H9 (cell line): ENCODE data around the gene SLC22A13. TPM values are rescaled to one million over a fixed set of nuclear protein-coding genes. Genes with fewer than 3 reads are reported as not detected.

Experiments used
- DNase-seq: peaks from one replicate; pipeline ENCODE4 v3.0.0-alpha.2; 2017
- H2AFZ ChIP-seq: one replicate; pipeline ENCODE4 v1.6.1; 2013; ENCODE audit warnings: mild to moderate bottlenecking, low read length, control low read depth, moderate library complexity
- H2AK5ac ChIP-seq: 2 replicates; pipeline ENCODE4 v1.6.1; 2013; ENCODE audit warnings: low read length, control low read depth, mixed read lengths; ENCODE audit not compliant: insufficient read length
- H2BK120ac ChIP-seq: one replicate; pipeline ENCODE4 v1.6.1; 2013; ENCODE audit warnings: low read depth, mild to moderate bottlenecking, low read length, control low read depth, inconsistent platforms; ENCODE audit not compliant: poor library complexity, severe bottlenecking
- H2BK12ac ChIP-seq: 2 replicates; pipeline ENCODE4 v1.6.1; 2013; ENCODE audit warnings: low read length, control low read depth, mixed read lengths, low read depth; ENCODE audit not compliant: insufficient read length
- H2BK15ac ChIP-seq: 2 replicates; pipeline ENCODE4 v1.6.1; 2013; ENCODE audit warnings: low read depth, low read length, control low read depth
- H2BK20ac ChIP-seq: one replicate; pipeline ENCODE4 v1.6.1; 2013; ENCODE audit warnings: low read depth, mild to moderate bottlenecking, low read length, control low read depth, inconsistent platforms; ENCODE audit not compliant: poor library complexity, severe bottlenecking
- H2BK5ac ChIP-seq: 2 replicates; pipeline ENCODE4 v1.6.1; 2013; ENCODE audit warnings: low read length, control low read depth, mixed read lengths; ENCODE audit not compliant: insufficient read length
- H3K14ac ChIP-seq: 2 replicates; pipeline ENCODE4 v1.6.1; 2013; ENCODE audit warnings: low read length, control low read depth; ENCODE audit not compliant: insufficient read depth
- H3K18ac ChIP-seq: 2 replicates; pipeline ENCODE4 v1.6.1; 2013; ENCODE audit warnings: low read depth, mild to moderate bottlenecking, mixed read lengths, low read length, control low read depth; ENCODE audit not compliant: insufficient read length
- H3K23ac ChIP-seq: 2 replicates; pipeline ENCODE4 v1.6.1; 2013; ENCODE audit warnings: low read length, control low read depth, mixed read lengths, low read depth; ENCODE audit not compliant: insufficient read length
- H3K23me2 ChIP-seq: 2 replicates; pipeline ENCODE4 v1.6.1; 2013; ENCODE audit warnings: low read depth, mild to moderate bottlenecking, mixed read lengths, low read length, control low read depth; ENCODE audit not compliant: insufficient read length, poor library complexity, severe bottlenecking
- H3K27ac ChIP-seq: 2 replicates; pipeline ENCODE4 v1.5.1; 2013; ENCODE audit warnings: low read length, control low read depth, mixed read lengths, low read depth; ENCODE audit not compliant: insufficient read length
- H3K27me3 ChIP-seq: 2 replicates; pipeline ENCODE4 v1.6.1; 2013; ENCODE audit warnings: low read length, control low read depth, inconsistent platforms; ENCODE audit not compliant: insufficient read depth
- H3K4ac ChIP-seq: 2 replicates; pipeline ENCODE4 v1.6.1; 2013; ENCODE audit warnings: low read depth, mild to moderate bottlenecking, control low read depth, inconsistent platforms, low read length, moderate library complexity
- H3K4me1 ChIP-seq: 2 replicates; pipeline ENCODE4 v1.6.1; 2013; ENCODE audit warnings: low read length, control low read depth, inconsistent platforms; ENCODE audit not compliant: insufficient read depth
- H3K4me2 ChIP-seq: 2 replicates; pipeline ENCODE4 v1.6.1; 2013; ENCODE audit warnings: low read length, control low read depth, mixed read lengths; ENCODE audit not compliant: insufficient read length, insufficient read depth
- H3K56ac ChIP-seq: 2 replicates; pipeline ENCODE4 v1.6.1; 2013; ENCODE audit warnings: low read depth, mild to moderate bottlenecking, mixed read lengths, low read length, control low read depth; ENCODE audit not compliant: insufficient read length
- H3K79me1 ChIP-seq: 2 replicates; pipeline ENCODE4 v1.6.1; 2013; ENCODE audit warnings: low read depth, mild to moderate bottlenecking, moderate library complexity, low read length, control low read depth, inconsistent platforms; ENCODE audit not compliant: insufficient read depth, poor library complexity, severe bottlenecking
- H3K79me2 ChIP-seq: 2 replicates; pipeline ENCODE4 v1.6.1; 2013; ENCODE audit warnings: low read length, control low read depth, inconsistent platforms; ENCODE audit not compliant: insufficient read depth
- H3K9ac ChIP-seq: 2 replicates; pipeline ENCODE4 v1.6.1; 2013; ENCODE audit warnings: low read length, control low read depth, mixed read lengths; ENCODE audit not compliant: insufficient read length; ENCODE audit errors: extremely low read depth
- H3K9me3 ChIP-seq: one replicate; pipeline ENCODE4 v1.6.1; 2013; ENCODE audit warnings: low read depth, low read length, inconsistent platforms; ENCODE audit not compliant: control insufficient read depth
- H3T11ph ChIP-seq: one replicate; pipeline ENCODE4 v1.6.1; 2013; ENCODE audit warnings: mild to moderate bottlenecking, low read length, control low read depth, inconsistent platforms
- H4K20me1 ChIP-seq: one replicate; pipeline ENCODE4 v1.6.1; 2013; ENCODE audit not compliant: control insufficient read depth, insufficient read length, insufficient read depth
- H4K5ac ChIP-seq: 2 replicates; pipeline ENCODE4 v1.6.1; 2013; ENCODE audit warnings: low read depth, mild to moderate bottlenecking, mixed read lengths, low read length, control low read depth; ENCODE audit not compliant: insufficient read length
- H4K8ac ChIP-seq: replicated peaks from 2 replicates; pipeline ENCODE4 v1.6.1; 2013; ENCODE audit warnings: low read length, control low read depth, mixed read lengths, low read depth; ENCODE audit not compliant: insufficient read length
- H4K91ac ChIP-seq: 2 replicates; pipeline ENCODE4 v1.6.1; 2013; ENCODE audit warnings: low read depth, mild to moderate bottlenecking, moderate library complexity, mixed read lengths, low read length, control low read depth; ENCODE audit not compliant: insufficient read length
- H3K27ac Mint-ChIP-seq, 3 experiments: 2 replicates in 2 of 3; 3 replicates in 1 of 3; pipeline ENCODE4 v1.8.0; 2020 to 2021; ENCODE audit warnings: mixed read lengths in 3 of 3, mild to moderate bottlenecking in 1 of 3, moderate library complexity in 1 of 3
- H3K27me3 Mint-ChIP-seq: 2 replicates; pipeline ENCODE4 v1.8.0; 2021; ENCODE audit warnings: low read depth, mild to moderate bottlenecking, moderate library complexity, mixed read lengths
- H3K36me3 Mint-ChIP-seq, 3 experiments: 2 replicates in 2 of 3; 3 replicates in 1 of 3; pipeline ENCODE4 v1.8.0; 2020 to 2021; ENCODE audit warnings: low read depth in 3 of 3, mixed read lengths in 3 of 3; ENCODE audit not compliant: insufficient read depth in 1 of 3
- H3K4me1 Mint-ChIP-seq, 2 experiments: 2 replicates each; pipeline ENCODE4 v1.8.0; 2020; ENCODE audit warnings: mixed read lengths in 2 of 2
- H3K4me3 Mint-ChIP-seq, 2 experiments: 2 replicates in 1 of 2; 3 replicates in 1 of 2; pipeline ENCODE4 v1.8.0; 2020 to 2021; ENCODE audit warnings: mild to moderate bottlenecking in 2 of 2, mixed read lengths in 2 of 2, moderate library complexity in 1 of 2
- H3K9me3 Mint-ChIP-seq, 2 experiments: 2 replicates in 1 of 2; 3 replicates in 1 of 2; pipeline ENCODE4 v1.8.0; 2020; ENCODE audit warnings: mild to moderate bottlenecking in 2 of 2, mixed read lengths in 2 of 2, moderate library complexity in 1 of 2
- WGBS: extraction: QIAGEN DNeasy Blood & Tissue Kit; methylation state at CpG from one replicate; pipeline ENCODE4 v1.1.7; 2013; ENCODE audit warnings: missing lambda C conversion rate, low lambda C conversion rate, mixed read lengths; ENCODE audit not compliant: insufficient read length; ENCODE audit errors: extremely low coverage; 5-methylcytosine and 5-hydroxymethylcytosine counted together
- total RNA-seq: library from RNA; stranded (reverse); gene quantifications from 2 replicates; pipeline ENCODE4 v1.2.1, GENCODE V29; 2021
- TF ChIP-seq, protein P1 (sequence below): fragments of 200-600 bp; sonication (generic); conservative IDR thresholded peaks from 3 replicates; pipeline ENCODE4 v1.8.0; 2021; ENCODE audit warnings: antibody characterized with exemption, mild to moderate bottlenecking

The SLC22A13 gene
- total RNA-seq, 1 experiment from 2014 or later: not detected

DNA sequence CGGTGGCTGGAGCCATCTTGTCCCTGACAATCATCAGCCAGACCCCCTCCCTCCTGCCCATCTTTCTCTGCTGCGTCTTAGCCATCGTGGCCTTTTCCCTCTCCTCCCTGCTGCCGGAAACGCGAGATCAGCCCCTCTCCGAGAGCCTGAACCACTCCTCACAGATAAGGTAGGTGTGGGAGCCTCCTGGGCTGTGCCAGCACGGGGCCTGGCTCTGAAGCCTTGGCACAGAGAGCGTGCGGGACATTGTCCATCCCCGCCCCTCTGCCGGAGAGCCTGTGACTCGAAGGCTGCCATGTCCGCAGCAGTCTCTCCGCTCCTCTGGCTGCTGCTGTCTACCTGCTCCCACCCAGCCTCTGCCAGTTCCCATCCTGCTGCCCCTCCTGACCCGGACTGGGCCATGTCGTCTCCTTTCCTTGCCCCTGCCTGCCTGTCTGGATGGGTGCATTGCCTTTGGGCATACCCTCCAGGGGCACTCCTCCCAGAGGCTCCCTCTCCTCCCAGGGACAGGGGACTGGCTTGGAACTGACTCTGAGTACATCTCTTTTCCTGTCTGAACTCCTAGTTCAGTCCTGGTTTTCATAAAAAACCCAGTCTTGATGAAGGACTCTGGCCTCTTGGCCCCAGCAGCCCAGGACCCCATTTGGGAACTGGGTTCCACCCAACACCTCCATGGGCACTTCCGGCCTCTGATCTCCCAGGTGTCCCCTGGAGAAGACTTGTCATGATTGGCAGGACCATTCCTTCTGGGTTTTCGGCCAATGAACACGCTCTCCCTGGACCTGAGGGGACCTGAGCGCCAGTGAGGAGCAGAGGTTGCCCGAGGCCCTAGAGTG is 51.0 kb downstream of the SLC22A13 start:
- H3K27ac Mint-ChIP-seq: peak overlapping the region in 1 of 3 experiments; percentile 69; a peak in 1 of 7 replicates
- no peak overlapping the region for H4K5ac ChIP-seq
- DNase-seq: no peak

More for the DNA sequence above, 51.0 kb downstream of the SLC22A13 start:
- H4K8ac ChIP-seq: no peak overlapping the region
- H3K23me2 ChIP-seq: no peaks in the 10 kb centered on the region
- no peaks in the 10 kb centered on the region for H3K27me3 ChIP-seq
- H3K79me1 ChIP-seq: no peaks in the 10 kb centered on the region
- Mint-ChIP-seq H3K9me3 (no peaks in the 10 kb centered on the region; a peak in 1 of 5 replicates), H3K4me1 (peaks cover 0 to 10% of the 10 kb centered on the region in 2 experiments; a peak in 3 of 4 replicates), H3K36me3 (no peaks in the 10 kb centered on the region), H3K4me3 (no peak overlapping the region), H3K27me3 (peaks cover 3% of the 10 kb centered on the region)
- no CpG with 5 or more reads among the region's 22 CpGs for WGBS
- no peak overlapping the region for H3K4me2 ChIP-seq
- H3K79me2 ChIP-seq: no peaks in the 10 kb centered on the region
- no peaks in the 10 kb centered on the region for H4K20me1 ChIP-seq
- no peak overlapping the region for H2BK15ac ChIP-seq
- H2BK5ac ChIP-seq: no peak overlapping the region
- no peak overlapping the region for H2BK120ac ChIP-seq
- no peak overlapping the region for H3K23ac ChIP-seq
- no peak overlapping the region for H2AK5ac ChIP-seq
- no peak overlapping the region for H3K56ac ChIP-seq
- no peak overlapping the region; the same call in 1 of the 2 replicates for H3K14ac ChIP-seq
- H3K4ac ChIP-seq: no peak overlapping the region
- H3K27ac ChIP-seq: no peak overlapping the region
- no peaks in the 10 kb centered on the region for H3K4me1 ChIP-seq
- H4K91ac ChIP-seq: no peak overlapping the region
- TF ChIP-seq, protein P1, sequence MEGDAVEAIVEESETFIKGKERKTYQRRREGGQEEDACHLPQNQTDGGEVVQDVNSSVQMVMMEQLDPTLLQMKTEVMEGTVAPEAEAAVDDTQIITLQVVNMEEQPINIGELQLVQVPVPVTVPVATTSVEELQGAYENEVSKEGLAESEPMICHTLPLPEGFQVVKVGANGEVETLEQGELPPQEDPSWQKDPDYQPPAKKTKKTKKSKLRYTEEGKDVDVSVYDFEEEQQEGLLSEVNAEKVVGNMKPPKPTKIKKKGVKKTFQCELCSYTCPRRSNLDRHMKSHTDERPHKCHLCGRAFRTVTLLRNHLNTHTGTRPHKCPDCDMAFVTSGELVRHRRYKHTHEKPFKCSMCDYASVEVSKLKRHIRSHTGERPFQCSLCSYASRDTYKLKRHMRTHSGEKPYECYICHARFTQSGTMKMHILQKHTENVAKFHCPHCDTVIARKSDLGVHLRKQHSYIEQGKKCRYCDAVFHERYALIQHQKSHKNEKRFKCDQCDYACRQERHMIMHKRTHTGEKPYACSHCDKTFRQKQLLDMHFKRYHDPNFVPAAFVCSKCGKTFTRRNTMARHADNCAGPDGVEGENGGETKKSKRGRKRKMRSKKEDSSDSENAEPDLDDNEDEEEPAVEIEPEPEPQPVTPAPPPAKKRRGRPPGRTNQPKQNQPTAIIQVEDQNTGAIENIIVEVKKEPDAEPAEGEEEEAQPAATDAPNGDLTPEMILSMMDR: no peak
- no peak overlapping the region for H3K9ac ChIP-seq
- H2BK12ac ChIP-seq: no peak overlapping the region
- H3T11ph ChIP-seq: no peak overlapping the region
- H2BK20ac ChIP-seq: no peak overlapping the region
- H2AFZ ChIP-seq: no peak overlapping the region
- no peaks in the 10 kb centered on the region for H3K9me3 ChIP-seq
- H3K18ac ChIP-seq: no peak overlapping the region
